Measurements from ENCODE around the gene NPEPPS.
A peak's percentile ranks its signal among the peaks of the same experiment; 100 is the strongest.

Gene NPEPPS

DNA sequence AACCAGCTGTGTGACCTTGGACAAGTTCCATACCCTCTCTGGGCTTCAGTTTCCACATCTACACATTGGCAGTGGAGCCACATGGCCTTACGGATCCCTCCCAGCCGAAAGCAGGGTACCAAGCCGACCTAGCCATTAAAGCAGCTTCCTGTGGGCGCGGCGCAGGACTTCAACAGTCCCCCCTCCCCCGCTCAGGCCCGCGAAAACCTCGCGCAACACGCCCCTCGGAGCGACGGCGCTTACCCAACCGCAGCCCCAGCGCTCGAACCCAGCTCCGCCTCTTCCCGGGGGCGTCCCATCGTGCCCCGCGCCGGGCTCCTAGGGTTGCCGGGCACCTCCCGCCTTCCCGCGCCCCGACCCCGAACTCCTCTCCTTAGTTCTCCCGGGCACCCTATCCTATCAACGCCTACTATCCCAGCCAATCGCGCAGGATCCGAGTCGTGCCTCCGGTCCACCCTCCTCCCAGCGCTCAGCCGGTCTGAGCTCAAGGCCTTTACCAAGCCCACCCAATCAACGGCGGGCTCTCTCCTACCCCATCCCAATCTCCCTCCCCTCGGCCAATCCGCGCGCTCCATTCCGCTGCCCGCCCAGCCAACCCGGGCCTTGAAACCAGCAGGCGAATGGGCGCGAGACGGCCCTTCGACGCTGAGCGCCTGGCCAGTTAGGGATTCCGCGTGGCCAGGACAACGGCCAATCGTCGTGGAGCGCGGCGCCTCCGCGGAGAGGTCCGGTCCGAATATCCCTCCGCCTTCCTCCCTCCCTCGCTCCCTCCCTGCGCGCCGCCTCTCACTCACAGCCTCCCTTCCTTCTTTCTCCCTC, 118.5 kb downstream of the NPEPPS start, which contains the start of gene KPNB1:
TSS of gene KPNB1 (plus strand) at position 767 of the 819 bp plus-strand sequence. CDS start 326 bp downstream, outside the sequence.
- peak within 1 kb of the TSS; percentile 90 for H3K27ac ChIP-seq (ENCODE audit: low read length)
- peak within 1 kb of the TSS; percentile 85 to 90 for H3K9ac ChIP-seq (ENCODE audit: low read length in 2 of 2)
- peaks cover 25% of the 10 kb centered on the region for H3K4me1 ChIP-seq (ENCODE audit: control insufficient read depth, insufficient read depth, low read length)
- no peaks in the 10 kb centered on the region for H3K27me3 ChIP-seq (ENCODE audit: control insufficient read depth in 1 of 2, insufficient read depth in 2 of 2, low read length in 2 of 2)
- H3K36me3 ChIP-seq (ENCODE audit: control insufficient read depth in 2 of 2, insufficient read depth in 2 of 2, low read length in 2 of 2): peaks cover 10 to 17% of the 10 kb centered on the region in 2 donors
- peak within 1 kb of the TSS; percentile 84 to 93 for H3K4me3 ChIP-seq (ENCODE audit: low read length in 2 of 2)
- no peaks in the 10 kb centered on the region for H3K9me3 ChIP-seq (ENCODE audit: control insufficient read depth in 2 of 2, low read length in 2 of 2)

DNA sequence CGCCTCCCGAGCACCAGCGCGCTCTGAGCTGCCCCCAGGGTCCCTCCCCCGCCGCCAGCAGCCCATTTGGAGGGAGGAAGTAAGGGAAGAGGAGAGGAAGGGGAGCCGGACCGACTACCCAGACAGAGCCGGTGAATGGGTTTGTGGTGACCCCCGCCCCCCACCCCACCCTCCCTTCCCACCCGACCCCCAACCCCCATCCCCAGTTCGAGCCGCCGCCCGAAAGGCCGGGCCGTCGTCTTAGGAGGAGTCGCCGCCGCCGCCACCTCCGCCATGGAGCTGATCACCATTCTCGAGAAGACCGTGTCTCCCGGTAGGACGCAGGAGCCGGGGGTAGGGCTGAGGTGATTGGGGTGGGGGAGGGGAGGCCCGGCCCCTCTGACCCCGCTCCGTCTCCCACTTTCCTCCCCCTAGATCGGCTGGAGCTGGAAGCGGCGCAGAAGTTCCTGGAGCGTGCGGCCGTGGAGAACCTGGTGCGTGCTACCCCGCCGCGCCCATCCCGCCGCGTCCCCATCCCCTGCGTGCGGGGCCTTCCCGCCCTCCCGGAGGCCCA, 119.1 kb downstream of the NPEPPS start:
- Histone ChIP-seq H3K4me3 (ENCODE audit: low read length in 2 of 2) (peak overlapping the region; percentile 63 to 93), H3K9ac (ENCODE audit: low read length in 2 of 2) (peak overlapping the region in 1 of 2 donors; percentile 63), H3K27ac (ENCODE audit: low read length) (peak overlapping the region; percentile 60), H3K4me1 (ENCODE audit: control insufficient read depth, insufficient read depth, low read length) (peaks cover 25% of the 10 kb centered on the region), H3K9me3 (ENCODE audit: control insufficient read depth in 2 of 2, low read length in 2 of 2) (no peaks in the 10 kb centered on the region), H3K36me3 (ENCODE audit: control insufficient read depth in 2 of 2, insufficient read depth in 2 of 2, low read length in 2 of 2) (peaks cover 13 to 24% of the 10 kb centered on the region in 2 donors), H3K27me3 (ENCODE audit: control insufficient read depth in 1 of 2, insufficient read depth in 2 of 2, low read length in 2 of 2) (no peaks in the 10 kb centered on the region)

DNA sequence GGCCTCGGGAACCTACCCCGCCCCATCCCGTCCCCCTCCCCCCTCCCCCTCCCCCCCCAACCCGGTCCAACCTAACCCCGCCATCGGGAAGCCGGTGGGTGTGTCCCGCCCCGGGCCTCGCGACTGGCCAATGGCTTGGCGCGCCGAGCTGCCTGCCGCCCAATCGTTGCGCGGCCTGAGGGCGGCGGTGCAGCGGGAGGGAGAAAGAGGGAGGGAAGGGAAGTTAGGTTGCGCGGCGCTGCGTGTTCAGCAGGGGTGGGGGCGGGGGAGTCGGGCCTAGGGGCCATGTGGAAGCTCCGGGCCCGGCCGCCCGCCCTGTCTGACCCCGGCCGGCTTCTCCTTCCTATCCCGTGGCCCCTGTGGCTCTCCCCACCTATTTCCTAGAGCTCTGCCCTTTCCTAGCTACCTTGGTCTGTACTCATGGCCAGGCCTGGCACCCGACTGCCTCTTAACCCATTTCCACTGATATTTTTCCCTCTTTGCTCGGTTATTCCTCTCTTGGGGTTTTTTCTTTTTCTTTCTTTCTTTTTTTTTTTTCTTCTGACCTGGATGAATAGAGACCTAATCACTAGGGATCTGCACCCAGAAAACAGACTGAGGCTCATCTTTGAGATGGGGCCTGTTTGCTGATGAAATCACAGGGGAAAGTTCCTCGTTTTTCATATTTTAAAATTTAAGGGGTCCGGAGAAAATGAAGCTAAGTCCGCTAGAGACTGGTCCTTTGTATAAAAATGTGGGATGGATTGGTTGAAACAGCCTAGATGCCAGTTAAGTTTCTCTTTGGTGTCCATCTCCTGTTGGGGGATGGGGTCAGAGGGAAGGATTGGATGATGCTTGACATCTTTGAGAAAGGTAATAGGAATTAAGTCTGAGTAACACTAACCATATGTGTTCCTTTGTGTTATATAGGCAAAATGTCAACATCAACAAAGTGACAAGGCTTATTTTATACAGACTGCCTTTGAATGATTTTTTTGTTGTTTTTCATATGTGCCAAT, 119.9 kb downstream of the NPEPPS start:
- H3K27ac ChIP-seq (ENCODE audit: low read length): peak overlapping the region; percentile 60
- peak overlapping the region; percentile 76 to 93 for H3K4me3 ChIP-seq (ENCODE audit: low read length in 2 of 2)
- H3K4me1 ChIP-seq (ENCODE audit: control insufficient read depth, insufficient read depth, low read length): peaks cover 25% of the 10 kb centered on the region
- H3K36me3 ChIP-seq (ENCODE audit: control insufficient read depth in 2 of 2, insufficient read depth in 2 of 2, low read length in 2 of 2): peaks cover 16 to 27% of the 10 kb centered on the region in 2 donors
- no peaks in the 10 kb centered on the region for H3K27me3 ChIP-seq (ENCODE audit: control insufficient read depth in 1 of 2, insufficient read depth in 2 of 2, low read length in 2 of 2)
- no peaks in the 10 kb centered on the region for H3K9me3 ChIP-seq (ENCODE audit: control insufficient read depth in 2 of 2, low read length in 2 of 2)
- peak overlapping the region; percentile 62 to 85 for H3K9ac ChIP-seq (ENCODE audit: low read length in 2 of 2)

DNA sequence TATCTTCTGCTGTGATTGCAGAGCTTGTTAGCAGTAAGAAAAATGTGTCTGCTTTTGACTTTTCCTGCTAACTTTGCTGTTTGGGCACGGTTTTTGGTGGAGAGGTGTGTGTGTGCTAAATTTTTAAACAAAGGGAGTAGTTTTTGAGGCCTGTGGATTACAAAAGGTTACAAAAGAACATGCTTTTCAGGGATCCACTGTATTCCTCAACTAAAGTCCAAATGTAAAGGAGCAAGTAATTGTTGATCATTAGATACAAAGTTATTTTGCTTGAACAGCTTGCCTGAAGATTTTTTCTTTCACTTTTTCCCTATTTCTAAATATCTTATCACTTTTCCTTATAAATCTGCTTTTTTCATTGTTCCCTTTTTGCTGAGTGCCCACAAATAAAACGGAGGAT, 120.8 kb downstream of the NPEPPS start:
- H3K27ac ChIP-seq (ENCODE audit: low read length): no peak overlapping the region
- peak overlapping the region in 1 of 2 donors; percentile 85 for H3K9ac ChIP-seq (ENCODE audit: low read length in 2 of 2)
- H3K4me3 ChIP-seq (ENCODE audit: low read length in 2 of 2): no peak overlapping the region
- H3K36me3 ChIP-seq (ENCODE audit: control insufficient read depth in 2 of 2, insufficient read depth in 2 of 2, low read length in 2 of 2): peaks cover 22 to 31% of the 10 kb centered on the region in 2 donors
- H3K9me3 ChIP-seq (ENCODE audit: control insufficient read depth in 2 of 2, low read length in 2 of 2): no peaks in the 10 kb centered on the region
- peaks cover 25% of the 10 kb centered on the region for H3K4me1 ChIP-seq (ENCODE audit: control insufficient read depth, insufficient read depth, low read length)
- H3K27me3 ChIP-seq (ENCODE audit: control insufficient read depth in 1 of 2, insufficient read depth in 2 of 2, low read length in 2 of 2): no peaks in the 10 kb centered on the region

DNA sequence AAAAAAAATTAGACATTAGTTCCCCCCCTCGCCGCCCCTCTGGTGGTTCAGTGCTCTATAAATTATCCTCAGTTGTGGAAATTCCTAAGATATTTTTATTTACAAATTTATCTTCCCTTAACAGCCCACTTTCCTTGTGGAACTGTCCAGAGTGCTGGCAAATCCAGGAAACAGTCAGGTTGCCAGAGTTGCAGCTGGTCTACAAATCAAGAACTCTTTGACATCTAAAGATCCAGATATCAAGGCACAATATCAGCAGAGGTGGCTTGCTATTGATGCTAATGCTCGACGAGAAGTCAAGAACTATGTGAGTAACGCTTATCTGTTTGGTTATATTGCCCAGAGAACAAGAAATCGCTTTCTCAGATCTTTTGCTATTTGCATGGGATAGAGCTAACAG, 121.7 kb downstream of the NPEPPS start:
- no peak overlapping the region for H3K27ac ChIP-seq (ENCODE audit: low read length)
- no peak overlapping the region for H3K4me3 ChIP-seq (ENCODE audit: low read length in 2 of 2)
- no peaks in the 10 kb centered on the region for H3K9me3 ChIP-seq (ENCODE audit: control insufficient read depth in 2 of 2, low read length in 2 of 2)
- H3K36me3 ChIP-seq (ENCODE audit: control insufficient read depth in 2 of 2, insufficient read depth in 2 of 2, low read length in 2 of 2): peaks cover 29 to 40% of the 10 kb centered on the region in 2 donors
- no peak overlapping the region for H3K9ac ChIP-seq (ENCODE audit: low read length in 2 of 2)
- no peaks in the 10 kb centered on the region for H3K27me3 ChIP-seq (ENCODE audit: control insufficient read depth in 1 of 2, insufficient read depth in 2 of 2, low read length in 2 of 2)
- peaks cover 25% of the 10 kb centered on the region for H3K4me1 ChIP-seq (ENCODE audit: control insufficient read depth, insufficient read depth, low read length)

DNA sequence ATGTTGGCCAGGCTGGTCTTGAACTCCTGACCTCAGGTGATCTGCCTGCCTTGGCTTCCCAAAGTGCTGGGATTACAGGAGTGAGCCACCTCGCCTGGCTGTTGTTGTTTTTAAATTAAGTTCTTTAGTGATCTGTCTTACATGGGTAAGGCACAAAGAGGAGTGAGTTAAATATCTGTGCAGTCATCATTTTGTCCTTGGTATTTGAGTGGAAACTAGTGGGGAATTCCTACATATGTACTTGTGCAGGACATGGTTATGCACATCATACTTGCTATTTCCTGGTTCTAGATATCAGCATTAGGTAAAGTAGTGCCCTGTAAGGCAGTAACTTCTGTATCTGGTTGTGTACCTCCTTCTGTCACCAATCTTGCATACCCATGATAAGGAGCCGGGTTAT, 122.5 kb downstream of the NPEPPS start:
- Histone ChIP-seq H3K27ac (ENCODE audit: low read length) (no peak overlapping the region), H3K4me1 (ENCODE audit: control insufficient read depth, insufficient read depth, low read length) (peaks cover 22% of the 10 kb centered on the region), H3K36me3 (ENCODE audit: control insufficient read depth in 2 of 2, insufficient read depth in 2 of 2, low read length in 2 of 2) (peaks cover 38 to 49% of the 10 kb centered on the region in 2 donors), H3K9me3 (ENCODE audit: control insufficient read depth in 2 of 2, low read length in 2 of 2) (no peaks in the 10 kb centered on the region), H3K27me3 (ENCODE audit: control insufficient read depth in 1 of 2, insufficient read depth in 2 of 2, low read length in 2 of 2) (no peaks in the 10 kb centered on the region), H3K4me3 (ENCODE audit: low read length in 2 of 2) (no peak overlapping the region), H3K9ac (ENCODE audit: low read length in 2 of 2) (no peak overlapping the region)

DNA sequence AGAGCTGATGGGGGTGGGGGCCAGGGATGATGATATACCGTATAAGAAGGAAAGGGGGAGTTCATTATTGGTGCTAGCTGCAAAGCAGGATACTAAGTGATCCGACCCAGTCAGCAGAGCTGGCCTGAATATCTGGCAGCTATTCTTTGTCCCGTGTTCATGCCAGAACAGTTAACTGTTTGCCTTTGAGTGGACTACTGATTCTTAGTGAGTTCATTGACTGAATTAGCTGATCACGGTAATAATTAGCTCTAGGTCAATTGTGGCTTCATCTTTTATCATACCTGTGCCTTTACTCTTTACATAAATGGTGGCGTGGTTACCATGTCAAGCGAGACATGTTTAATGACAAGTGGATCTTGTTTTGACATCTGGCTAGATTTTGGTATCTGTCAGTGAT, 124.1 kb downstream of the NPEPPS start:
- H3K27me3 ChIP-seq (ENCODE audit: control insufficient read depth in 1 of 2, insufficient read depth in 2 of 2, low read length in 2 of 2): no peaks in the 10 kb centered on the region
- H3K36me3 ChIP-seq (ENCODE audit: control insufficient read depth in 2 of 2, insufficient read depth in 2 of 2, low read length in 2 of 2): peaks cover 45 to 53% of the 10 kb centered on the region in 2 donors
- no peak overlapping the region for H3K4me3 ChIP-seq (ENCODE audit: low read length in 2 of 2)
- H3K4me1 ChIP-seq (ENCODE audit: control insufficient read depth, insufficient read depth, low read length): peaks cover 14% of the 10 kb centered on the region
- no peak overlapping the region for H3K27ac ChIP-seq (ENCODE audit: low read length)
- H3K9me3 ChIP-seq (ENCODE audit: control insufficient read depth in 2 of 2, low read length in 2 of 2): no peaks in the 10 kb centered on the region
- no peak overlapping the region for H3K9ac ChIP-seq (ENCODE audit: low read length in 2 of 2)

DNA sequence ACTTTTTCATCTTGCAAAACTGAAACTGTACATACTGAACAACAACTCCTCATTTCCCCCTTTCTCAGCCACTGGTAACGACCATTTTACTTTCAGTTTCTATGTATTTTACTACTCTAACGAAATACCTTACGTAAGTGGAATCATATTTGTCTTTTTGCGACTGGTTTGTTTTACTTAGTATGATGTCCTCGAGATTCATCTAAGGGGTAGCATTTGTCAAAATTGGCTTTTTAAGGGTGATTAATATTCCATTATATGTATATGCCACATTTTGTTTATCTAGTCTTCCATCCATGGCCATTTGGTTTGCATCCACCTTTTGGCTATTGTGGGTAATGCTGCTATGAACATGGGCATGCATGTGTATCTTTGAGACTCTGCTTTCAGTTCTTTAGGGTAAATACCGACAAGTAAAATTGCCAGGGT, 129.2 kb downstream of the NPEPPS start:
- Histone ChIP-seq H3K36me3 (ENCODE audit: control insufficient read depth in 2 of 2, insufficient read depth in 2 of 2, low read length in 2 of 2) (peaks cover 55 to 61% of the 10 kb centered on the region in 2 donors), H3K27ac (ENCODE audit: low read length) (peak overlapping the region; percentile 18), H3K27me3 (ENCODE audit: control insufficient read depth in 1 of 2, insufficient read depth in 2 of 2, low read length in 2 of 2) (no peaks in the 10 kb centered on the region), H3K4me3 (ENCODE audit: low read length in 2 of 2) (peak overlapping the region; percentile 35 to 55), H3K9ac (ENCODE audit: low read length in 2 of 2) (peak overlapping the region; percentile 31 to 46), H3K9me3 (ENCODE audit: control insufficient read depth in 2 of 2, low read length in 2 of 2) (no peaks in the 10 kb centered on the region), H3K4me1 (ENCODE audit: control insufficient read depth, insufficient read depth, low read length) (no peaks in the 10 kb centered on the region)

DNA sequence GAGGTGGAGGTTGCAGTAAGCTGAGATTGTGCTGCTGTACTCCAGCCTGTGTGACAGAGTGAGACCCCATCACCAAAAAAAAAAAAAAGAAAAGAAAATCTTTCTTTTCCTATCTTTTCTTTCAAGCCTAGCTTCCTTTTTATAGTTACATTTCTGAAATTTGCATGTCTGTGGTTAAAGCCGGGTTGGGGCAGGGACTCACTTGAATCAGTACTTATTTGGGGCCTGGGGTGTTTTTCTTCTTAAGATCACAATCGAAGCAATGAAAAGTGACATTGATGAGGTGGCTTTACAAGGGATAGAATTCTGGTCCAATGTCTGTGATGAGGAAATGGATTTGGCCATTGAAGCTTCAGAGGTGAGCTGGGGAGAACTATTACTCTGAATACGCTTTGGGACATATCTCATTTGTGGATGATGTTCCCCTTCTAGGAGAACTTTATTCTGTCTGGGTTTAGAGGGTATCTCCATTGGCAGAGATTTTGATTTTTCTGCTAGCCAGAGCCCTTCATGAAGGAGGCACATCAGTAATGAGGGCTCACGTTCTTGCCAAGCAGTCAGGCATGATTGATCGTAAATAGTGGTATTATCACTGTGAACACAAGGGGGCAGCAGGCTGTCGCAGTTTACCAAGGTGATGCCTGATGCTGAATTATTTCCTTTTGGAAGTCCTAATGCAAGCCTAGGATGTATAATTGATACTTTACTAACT, 133.2 kb downstream of the NPEPPS start:
- H3K9ac ChIP-seq (ENCODE audit: low read length in 2 of 2): no peak overlapping the region
- H3K27me3 ChIP-seq (ENCODE audit: control insufficient read depth in 1 of 2, insufficient read depth in 2 of 2, low read length in 2 of 2): no peaks in the 10 kb centered on the region
- no peaks in the 10 kb centered on the region for H3K9me3 ChIP-seq (ENCODE audit: control insufficient read depth in 2 of 2, low read length in 2 of 2)
- H3K4me1 ChIP-seq (ENCODE audit: control insufficient read depth, insufficient read depth, low read length): no peaks in the 10 kb centered on the region
- no peak overlapping the region for H3K27ac ChIP-seq (ENCODE audit: low read length)
- peaks cover 55 to 56% of the 10 kb centered on the region in 2 donors for H3K36me3 ChIP-seq (ENCODE audit: control insufficient read depth in 2 of 2, insufficient read depth in 2 of 2, low read length in 2 of 2)
- no peak overlapping the region for H3K4me3 ChIP-seq (ENCODE audit: low read length in 2 of 2)

DNA sequence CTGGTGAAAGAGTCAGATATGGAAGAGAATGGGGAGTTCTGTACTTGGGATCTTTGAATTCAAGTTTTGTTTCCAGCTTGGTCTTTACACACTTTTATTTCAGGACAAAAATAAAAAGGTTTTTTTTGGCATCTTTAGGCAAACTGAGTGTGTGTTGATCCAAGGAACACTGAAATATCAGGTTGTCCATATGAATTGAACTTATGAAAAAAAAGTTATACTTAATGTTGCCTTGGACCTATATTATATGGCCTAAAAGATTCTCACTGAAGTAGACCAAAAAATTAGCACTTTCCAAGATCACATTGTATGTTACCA, 133.7 kb downstream of the NPEPPS start:
- H3K36me3 ChIP-seq (ENCODE audit: control insufficient read depth in 2 of 2, insufficient read depth in 2 of 2, low read length in 2 of 2): peaks cover 58 to 60% of the 10 kb centered on the region in 2 donors
- H3K9ac ChIP-seq (ENCODE audit: low read length in 2 of 2): no peak overlapping the region
- H3K4me1 ChIP-seq (ENCODE audit: control insufficient read depth, insufficient read depth, low read length): no peaks in the 10 kb centered on the region
- H3K27ac ChIP-seq (ENCODE audit: low read length): no peak overlapping the region
- no peak overlapping the region for H3K4me3 ChIP-seq (ENCODE audit: low read length in 2 of 2)
- H3K9me3 ChIP-seq (ENCODE audit: control insufficient read depth in 2 of 2, low read length in 2 of 2): no peaks in the 10 kb centered on the region
- no peaks in the 10 kb centered on the region for H3K27me3 ChIP-seq (ENCODE audit: control insufficient read depth in 1 of 2, insufficient read depth in 2 of 2, low read length in 2 of 2)

All from stomach smooth muscle (tissue), 2 donors.